ENCODE measurements around the gene SYS1. TPM values are rescaled to one million over a fixed set of nuclear protein-coding genes. Genes with fewer than 3 reads are reported as not detected.
"Not testable (repeated sequence)": the region's sequence is repeated elsewhere in the genome, so short reads cannot be mapped to it uniquely, and the experiment has no call there.

The SYS1 gene
- total and polyA plus RNA-seq, 2 of the 8 experiments (the other 6 are each of a cell fraction or from before 2014, with no cell fraction given): 19.6 to 50.8 TPM

DNA sequence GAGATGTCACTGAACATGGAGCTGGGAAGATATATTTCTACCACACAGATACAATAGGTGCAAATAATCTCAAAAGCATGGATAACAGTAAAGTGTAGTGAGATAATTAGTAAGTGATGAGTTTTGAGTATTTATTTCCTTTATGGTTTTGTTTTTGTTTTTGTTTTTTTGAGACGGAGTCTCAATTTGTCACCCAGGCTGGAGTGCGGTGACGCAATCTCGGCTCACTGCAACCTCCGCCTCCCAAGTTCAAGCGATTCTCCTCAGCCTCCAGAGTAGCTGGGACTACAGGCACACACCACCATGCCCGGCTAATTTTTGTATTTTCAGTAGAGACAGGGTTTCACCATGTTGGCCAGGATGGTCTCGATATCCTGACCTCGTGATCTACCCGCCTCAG is 12.2 kb upstream of the SYS1 start:
- H3K4me2 ChIP-seq (ENCODE audit: insufficient read depth in 1 of 2, low read depth in 2 of 2, low read length in 2 of 2); H4K8ac ChIP-seq (ENCODE audit: extremely low read depth, insufficient read depth, low read length); H3K79me1 ChIP-seq (ENCODE audit: low read depth, low read length); H3K4me3 ChIP-seq (ENCODE audit: extremely low read depth in 1 of 4, insufficient read depth in 2 of 4, low read depth in 3 of 4, low read length in 4 of 4); H3K27me3 ChIP-seq (replicated peaks in 1 of 4; ENCODE audit: control insufficient read depth in 3 of 4, extremely low read depth in 1 of 4, insufficient read depth in 3 of 4, low read length in 3 of 4); H4K20me1 ChIP-seq (replicated peaks in 1 of 2; ENCODE audit: control insufficient read depth in 1 of 2, insufficient read depth in 2 of 2, low read length in 2 of 2); H4K5ac ChIP-seq (ENCODE audit: insufficient read length, low read depth, low read length); H3K23ac ChIP-seq (ENCODE audit: insufficient read length); H3K14ac ChIP-seq (ENCODE audit: insufficient read length); H3K9ac ChIP-seq (replicated peaks in 1 of 4; ENCODE audit: extremely low read depth in 1 of 4, low read depth in 3 of 4, low read length in 3 of 4); H2BK12ac ChIP-seq (ENCODE audit: low read depth, low read length); H2BK15ac ChIP-seq (ENCODE audit: low read length); H2BK20ac ChIP-seq (ENCODE audit: low read length); FAIRE-seq; H3K56ac ChIP-seq (replicated peaks; ENCODE audit: insufficient read length, low read depth, low read length); DNase-seq (ENCODE audit: low read depth in 1 of 2, low spot score in 2 of 2); H2AFZ ChIP-seq (ENCODE audit: low read length); H3K18ac ChIP-seq (ENCODE audit: extremely low read depth, low read length); H2BK120ac ChIP-seq (replicated peaks; ENCODE audit: low read depth, low read length); H3K4ac ChIP-seq (replicated peaks; ENCODE audit: insufficient read length, low read depth, low read length); H2AK5ac ChIP-seq (ENCODE audit: low read depth, low read length); H3K9me3 ChIP-seq (ENCODE audit: insufficient read depth in 2 of 2, low read depth in 1 of 2, low read length in 1 of 2); H4K91ac ChIP-seq (replicated peaks; ENCODE audit: insufficient read length, low read length); H2BK5ac ChIP-seq (ENCODE audit: low read depth, low read length); H3K36me3 ChIP-seq (ENCODE audit: control insufficient read depth in 2 of 4, insufficient read depth in 4 of 4, low read length in 3 of 4); H3K27ac ChIP-seq (ENCODE audit: low read depth, low read length): not testable (repeated sequence)
- 93% methylated on average over 10 of the region's 10 CpGs; no CpG with 5 or more reads in 1 of the 2 experiments for WGBS, 2 experiments (ENCODE audit: extremely low coverage in 1 of 2, insufficient coverage in 1 of 2, insufficient read length in 1 of 2, insufficient replicate concordance in 2 of 2, low coverage in 1 of 2, low lambda C conversion rate in 2 of 2, missing lambda C conversion rate in 1 of 2)
- ChIA-PET CTCF (ENCODE audit: partially characterized antibody) (interaction anchor here (1.1 to 5.9 kb wide), 5 partner anchors 10 to 86 kb away, joined by 3 to 26 read pairs (median 8); partner anchors contain the start of gene SYS1), POLR2A (ENCODE audit: partially characterized antibody) (interaction anchor here (1.1 to 1.3 kb wide), 2 partner anchors 12 to 13 kb away, joined by 3 to 4 read pairs; partner anchors contain the start of gene SYS1)
- Histone ChIP-seq H3K23me2 (ENCODE audit: low read depth, low read length) (peaks cover 12% of the 10 kb centered on the region; the same call in 1 of the 2 replicates), H3K79me2 (ENCODE audit: control insufficient read depth in 1 of 2, insufficient read depth in 2 of 2, low read length in 2 of 2) (peaks cover 0 to 21% of the 10 kb centered on the region in 2 experiments; a peak in 2 of 4 replicates), H3K4me1 (replicated peaks in 1 of 4; ENCODE audit: control insufficient read depth in 3 of 4, insufficient read depth in 4 of 4, low read length in 3 of 4) (peaks cover 8 to 21% (median 16%) of the 10 kb centered on the region in 4 experiments)

Measured in H1 (cell line).